Prostate gland (tissue), 2 donors: ENCODE results near the gene TRAPPC12. TPM values are rescaled to one million over a fixed set of nuclear protein-coding genes. Genes with fewer than 3 reads are reported as not detected.

Experiments
- DNase-seq: peaks from one replicate; pipeline ENCODE4 v3.0.0-alpha.2; 2019; ENCODE audit warnings: low spot score
- H3K27ac ChIP-seq, 2 donors: fragments of 200-600 bp; sonication (generic); 2 replicates each; pipeline ENCODE4 v1.5.1; 2017 to 2019
- H3K27me3 ChIP-seq: fragments of 200-600 bp; sonication (generic); replicated peaks from 2 replicates; pipeline ENCODE4 v1.5.1; 2019; ENCODE audit not compliant: insufficient read depth
- H3K36me3 ChIP-seq, 2 donors: fragments of 200-600 bp; sonication (generic); 1 replicate in 1 of 2; 2 replicates in 1 of 2; pipeline versions ENCODE4 v1.5.1 to v1.8.1; 2017 to 2019
- H3K4me1 ChIP-seq: fragments of 200-600 bp; sonication (generic); replicated peaks from 2 replicates; pipeline ENCODE4 v1.5.1; 2019
- H3K4me3 ChIP-seq, 2 donors: fragments of 200-600 bp; sonication (generic); 2 replicates each; pipeline ENCODE4 v1.5.1; 2017 to 2019
- H3K9me3 ChIP-seq: fragments of 200-600 bp; sonication (generic); 2 replicates; pipeline ENCODE4 v1.5.1; 2017
- CTCF ChIP-seq, 4 experiments: fragments of 200-600 bp in 2 of 4; fragments of 450-650 bp in 2 of 4; sonication (generic) in 2 of 4; IDR thresholded peaks; 1 replicate in 3 of 4; 2 replicates in 1 of 4; pipeline ENCODE4 v1.5.1; 2016 to 2019; ENCODE audit warnings: antibody characterized with exemption in 4 of 4, mild to moderate bottlenecking in 2 of 4, moderate library complexity in 2 of 4
- POLR2A ChIP-seq: fragments of 450-650 bp; IDR thresholded peaks from one replicate; pipeline ENCODE4 v1.6.1; 2016; ENCODE audit warnings: antibody characterized with exemption, mild to moderate bottlenecking
- POLR2AphosphoS5 ChIP-seq: sonication (generic); formaldehyde crosslinking; IDR thresholded peaks from one replicate; pipeline ENCODE4 v1.6.1; 2017; ENCODE audit warnings: antibody characterized with exemption
- WGBS: methylation state at CpG from one replicate; pipeline ENCODE4 v1.1.5; 2018; 5-methylcytosine and 5-hydroxymethylcytosine counted together
- intact Hi-C: fragments of 100-400 bp; cut with DNase I; formaldehyde crosslinking; loops from one replicate; pipeline ENCODE4 v1.14.2; 2022
- total RNA-seq, 2 donors: library from RNA; depleted of rRNA; stranded (reverse); fragments of >200 nt; gene quantifications; one replicate each; pipeline ENCODE4 v1.1.0, GENCODE V29; 2016

Gene TRAPPC12
- total RNA-seq, 2 donors from 2014 or later, result 114 to 128 TPM

GRCh38 chr2:3458396-3459184, 79.1 kb downstream of the TRAPPC12 start:
- 71% methylated on average over 10 of the region's 10 CpGs for WGBS
- no peaks in the 10 kb centered on the region for H3K36me3 ChIP-seq

GRCh38 chr2:3459185-3460015, 79.9 kb downstream of the TRAPPC12 start:
- no peak overlapping the region for H3K4me3 ChIP-seq

More at GRCh38 chr2:3458396-3459184, 79.1 kb downstream of the TRAPPC12 start:
- Histone ChIP-seq H3K4me1 (no peaks in the 10 kb centered on the region), H3K27ac (no peak overlapping the region), H3K9me3 (no peaks in the 10 kb centered on the region), H3K27me3 (no peaks in the 10 kb centered on the region), H3K4me3 (no peak overlapping the region)
- intact Hi-C loops, result no loop called here
- TF ChIP-seq CTCF (IDR thresholded peaks at IDR 0.05) (no peak), POLR2AphosphoS5 (no peak), POLR2A (no peak)
- no peak for DNase-seq

GRCh38 chr2:3460156-3460555, 80.7 kb downstream of the TRAPPC12 start:
- no peak overlapping the region for H3K4me3 ChIP-seq
- TF ChIP-seq POLR2A, result no peak
- no peak for TF ChIP-seq CTCF (IDR thresholded peaks at IDR 0.05)
- TF ChIP-seq POLR2AphosphoS5, result no peak
- DNase-seq, result no peak
- H3K27me3 ChIP-seq, result no peaks in the 10 kb centered on the region
- 73% methylated on average over 11 of the region's 11 CpGs for WGBS
- no peaks in the 10 kb centered on the region for H3K4me1 ChIP-seq
- no peaks in the 10 kb centered on the region for H3K36me3 ChIP-seq
- no peaks in the 10 kb centered on the region for H3K9me3 ChIP-seq
- intact Hi-C loops, result loop anchor here (5.0 kb wide), 1 partner anchor 117 kb away; the partner anchor contains the start of gene RPS7
- H3K27ac ChIP-seq, result no peak overlapping the region

More at GRCh38 chr2:3459185-3460015, 79.9 kb downstream of the TRAPPC12 start:
- no peaks in the 10 kb centered on the region for H3K9me3 ChIP-seq
- no peaks in the 10 kb centered on the region for H3K4me1 ChIP-seq
- WGBS, result 78% methylated on average over 18 of the region's 25 CpGs
- H3K36me3 ChIP-seq, result no peaks in the 10 kb centered on the region
- no peak overlapping the region for H3K27ac ChIP-seq
- intact Hi-C loops, result loop anchor here (5.0 kb wide), 1 partner anchor 118 kb away; the partner anchor contains the start of gene RPS7
- DNase-seq, result no peak
- TF ChIP-seq POLR2AphosphoS5 (no peak), POLR2A (no peak), CTCF (IDR thresholded peaks at IDR 0.05) (no peak)
- H3K27me3 ChIP-seq, result no peaks in the 10 kb centered on the region

- 81% methylated on average over 36 of the region's 38 CpGs for WGBS
Measured at GRCh38 chr2:3460831-3461800, 81.6 kb downstream of the TRAPPC12 start.

More at GRCh38 chr2:3460831-3461800, 81.6 kb downstream of the TRAPPC12 start:
- no peak overlapping the region for H3K4me3 ChIP-seq
- DNase-seq, result no peak
- intact Hi-C loops, result loop anchor here (5.0 kb wide), 1 partner anchor 116 kb away; the partner anchor contains the start of gene RPS7
- H3K27me3 ChIP-seq, result no peaks in the 10 kb centered on the region
- peak overlapping the region in 1 of 2 donors; percentile 27 for H3K27ac ChIP-seq
- H3K36me3 ChIP-seq, result peaks cover 0 to 8% of the 10 kb centered on the region in 2 donors
- no peak for TF ChIP-seq CTCF (IDR thresholded peaks at IDR 0.05)
- TF ChIP-seq POLR2A, result no peak
- peak; percentile 16 for TF ChIP-seq POLR2AphosphoS5
- H3K4me1 ChIP-seq, result no peaks in the 10 kb centered on the region
- no peaks in the 10 kb centered on the region for H3K9me3 ChIP-seq
